GM23338 (cell line): ENCODE data around the gene PABPN1. TPM values are rescaled to one million over a fixed set of nuclear protein-coding genes. Genes with fewer than 3 reads are reported as not detected.

Experiments
- ATAC-seq: fragments of 200-7000 bp; cut with Tn5 transposase; 3 replicates; pipeline ENCODE4 v1.9.1; 2020
- DNase-seq: peaks from one replicate; pipeline ENCODE4 v3.0.0-alpha.2; 2015; ENCODE audit warnings: low spot score
- H2AFZ ChIP-seq: fragments of 200-600 bp; sonication (generic); 2 replicates; pipeline ENCODE4 v1.8.0; 2016; ENCODE audit warnings: antibody characterized with exemption, mild to moderate bottlenecking, moderate library complexity
- H3F3A ChIP-seq: fragments of 200-600 bp; sonication (generic); replicated peaks from 2 replicates; pipeline ENCODE4 v1.8.0; 2017; ENCODE audit warnings: antibody characterized with exemption, mixed run types, low read depth
- H3K27ac ChIP-seq: fragments of 200-600 bp; sonication (generic); 2 replicates; pipeline ENCODE4 v1.6.1; 2016; ENCODE audit warnings: low read depth
- H3K27me3 ChIP-seq: fragments of 200-600 bp; sonication (generic); 2 replicates; pipeline ENCODE4 v1.8.0; 2016; ENCODE audit warnings: mild to moderate bottlenecking, mixed run types, moderate library complexity; ENCODE audit not compliant: insufficient read depth
- H3K36me3 ChIP-seq: fragments of 200-600 bp; sonication (generic); 2 replicates; pipeline ENCODE4 v1.8.0; 2016; ENCODE audit warnings: mild to moderate bottlenecking; ENCODE audit not compliant: insufficient read depth
- H3K4me1 ChIP-seq: fragments of 200-600 bp; sonication (generic); 2 replicates; pipeline ENCODE4 v1.8.0; 2016; ENCODE audit warnings: mild to moderate bottlenecking, moderate library complexity; ENCODE audit not compliant: insufficient read depth
- H3K4me2 ChIP-seq: fragments of 200-600 bp; sonication (generic); 2 replicates; pipeline ENCODE4 v1.7.1; 2017; ENCODE audit warnings: mixed run types
- H3K4me3 ChIP-seq: fragments of 200-600 bp; sonication (generic); 2 replicates; pipeline ENCODE4 v1.6.1; 2016; ENCODE audit warnings: mixed run types
- H3K79me2 ChIP-seq: fragments of 200-600 bp; sonication (generic); replicated peaks from 2 replicates; pipeline ENCODE4 v1.8.0; 2017; ENCODE audit warnings: mild to moderate bottlenecking; ENCODE audit not compliant: insufficient read depth
- H3K9me2 ChIP-seq: fragments of 200-600 bp; sonication (generic); 2 replicates; pipeline ENCODE4 v1.8.0; 2017; ENCODE audit not compliant: insufficient read depth
- H4K20me1 ChIP-seq: fragments of 200-600 bp; sonication (generic); replicated peaks from 2 replicates; pipeline ENCODE4 v1.8.0; 2017; ENCODE audit warnings: mild to moderate bottlenecking; ENCODE audit not compliant: insufficient read depth
- H3K27ac Mint-ChIP-seq: 2 replicates; pipeline ENCODE4 v1.8.0; 2020; ENCODE audit warnings: inconsistent platforms, mild to moderate bottlenecking, moderate library complexity, mixed read lengths
- H3K27me3 Mint-ChIP-seq: 3 replicates; pipeline ENCODE4 v1.8.0; 2022; ENCODE audit warnings: low read depth, mild to moderate bottlenecking, moderate library complexity, mixed read lengths, inconsistent platforms; ENCODE audit not compliant: insufficient read depth, poor library complexity
- H3K36me3 Mint-ChIP-seq: 3 replicates; pipeline ENCODE4 v1.8.0; 2021; ENCODE audit warnings: low read depth, mild to moderate bottlenecking, inconsistent platforms, moderate library complexity, mixed read lengths
- H3K4me1 Mint-ChIP-seq: 3 replicates; pipeline ENCODE4 v1.8.0; 2020; ENCODE audit warnings: mild to moderate bottlenecking, inconsistent platforms, mixed read lengths
- H3K4me3 Mint-ChIP-seq: 3 replicates; pipeline ENCODE4 v1.8.0; 2021; ENCODE audit warnings: moderate library complexity, mild to moderate bottlenecking, inconsistent platforms, mixed read lengths
- H3K9me3 Mint-ChIP-seq: 3 replicates; pipeline ENCODE4 v1.8.0; 2020; ENCODE audit warnings: moderate library complexity, mild to moderate bottlenecking, inconsistent platforms, mixed read lengths
- CREB1 ChIP-seq: fragments of 250-450 bp; sonication (Bioruptor Pico); IDR thresholded peaks from 2 replicates; pipeline ENCODE4 v1.5.0; 2020; ENCODE audit warnings: low read depth, mild to moderate bottlenecking, moderate library complexity
- EZH2 ChIP-seq: fragments of 200-600 bp; sonication (generic); IDR thresholded peaks from one replicate; pipeline ENCODE4 v1.8.0; 2017; ENCODE audit warnings: antibody characterized with exemption, mild to moderate bottlenecking, low read depth; ENCODE audit not compliant: unreplicated experiment
- EZH2phosphoT487 ChIP-seq: fragments of 200-600 bp; sonication (generic); IDR thresholded peaks from one replicate; pipeline ENCODE4 v1.8.1; 2018; ENCODE audit warnings: antibody characterized with exemption; ENCODE audit not compliant: unreplicated experiment
- JUNB ChIP-seq: IDR thresholded peaks from one replicate; pipeline ENCODE4 v1.6.1; 2016; ENCODE audit warnings: antibody characterized with exemption; ENCODE audit not compliant: unreplicated experiment
- NANOG ChIP-seq: IDR thresholded peaks from 2 replicates; pipeline ENCODE4 v1.6.1; 2016; ENCODE audit warnings: antibody characterized with exemption, borderline replicate concordance
- POLR2AphosphoS5 ChIP-seq: IDR thresholded peaks from 2 replicates; pipeline ENCODE4 v1.6.1; 2016; ENCODE audit warnings: antibody characterized with exemption, low read depth
- STAT1 ChIP-seq: IDR thresholded peaks from one replicate; pipeline ENCODE4 v1.6.1; 2016; ENCODE audit warnings: antibody characterized with exemption; ENCODE audit not compliant: unreplicated experiment
- ZNF114 ChIP-seq: fragments of 250-450 bp; sonication (Bioruptor Pico); IDR thresholded peaks from 2 replicates; pipeline ENCODE4 v1.5.0; 2020; ENCODE audit warnings: mild to moderate bottlenecking, moderate library complexity
- ZNF331 ChIP-seq: fragments of 250-450 bp; sonication (Bioruptor Pico); IDR thresholded peaks from 2 replicates; pipeline ENCODE4 v1.5.0; 2020; ENCODE audit warnings: low read depth, mild to moderate bottlenecking, moderate library complexity
- polyA plus RNA-seq: library from polyadenylated mRNA; unstranded; fragments of >200 nt; fragmentation: Nextera tagmentation; extraction: Ambion mirVana; gene quantifications from 2 replicates; pipeline ENCODE4 v1.2.1, GENCODE V29; 2016
- total RNA-seq: library from RNA; depleted of rRNA; stranded (reverse); fragments of >200 nt; shearing (Covaris generic); gene quantifications from 2 replicates; pipeline ENCODE4 v1.2.3, GENCODE V29; 2014
- TF ChIP-seq, protein P1 (sequence below): IDR thresholded peaks from 2 replicates; pipeline ENCODE4 v1.6.1; 2016; ENCODE audit warnings: antibody characterized with exemption
- TF ChIP-seq, protein P2 (sequence below), 2 experiments: fragments of 200-600 bp in 1 of 2; sonication (generic) in 1 of 2; conservative IDR thresholded peaks; 2 replicates each; pipeline versions ENCODE4 v1.5.1 to v1.6.1; 2016 to 2017; ENCODE audit warnings: antibody characterized with exemption in 2 of 2, low read depth in 2 of 2, mild to moderate bottlenecking in 2 of 2, moderate library complexity in 1 of 2
- TF ChIP-seq, protein P3 (sequence below): IDR thresholded peaks from one replicate; pipeline ENCODE4 v1.6.1; 2018; ENCODE audit warnings: antibody characterized with exemption; ENCODE audit not compliant: unreplicated experiment
- TF ChIP-seq, protein P4 (sequence below): fragments of 250-450 bp; sonication (Bioruptor Pico); IDR thresholded peaks from 2 replicates; pipeline ENCODE4 v1.5.0; 2020; ENCODE audit warnings: mild to moderate bottlenecking, moderate library complexity

The PABPN1 gene
- total and polyA plus RNA-seq, 2 experiments from 2014 or later = 116 to 342 TPM

DNA sequence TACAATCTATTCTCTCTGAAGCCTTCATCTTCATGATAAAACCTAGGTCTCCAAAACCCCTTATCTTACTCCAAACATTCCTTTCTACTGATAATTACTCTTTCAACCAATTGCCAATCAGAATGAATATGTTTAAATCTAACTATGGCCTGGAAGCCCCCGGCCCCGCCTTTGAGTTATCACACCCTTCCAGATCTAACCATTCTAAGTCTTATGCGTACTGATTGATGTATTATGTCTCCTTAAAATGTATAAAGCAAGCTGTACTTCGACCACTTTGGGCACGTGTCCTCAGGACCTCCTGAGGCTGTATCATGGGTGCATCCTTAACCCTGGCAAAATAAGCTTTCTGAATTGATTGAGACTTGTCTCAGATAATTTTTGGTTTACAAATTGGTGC, 14.4 kb downstream of the PABPN1 start:
- peaks cover 10% of the 10 kb centered on the region; the same call in 2 of the 3 replicates for H3K36me3 Mint-ChIP-seq
- Histone ChIP-seq H4K20me1 (no peaks in the 10 kb centered on the region), H3K27ac (no peak overlapping the region), H2AFZ (no peak overlapping the region), H3F3A (no peaks in the 10 kb centered on the region), H3K9me2 (0 out of 2 replicates have a peak, but pooled peaks cover 10% of the 10 kb centered on the region), H3K4me1 (no peaks in the 10 kb centered on the region), H3K79me2 (no peaks in the 10 kb centered on the region), H3K27me3 (no peaks in the 10 kb centered on the region; the same call in 1 of the 2 replicates), H3K4me3 (no peak overlapping the region), H3K4me2 (no peak overlapping the region), H3K36me3 (0 out of 2 replicates have a peak, but pooled peaks cover 4% of the 10 kb centered on the region)
- no peak overlapping the region for H3K4me3 Mint-ChIP-seq
- DNase-seq = no peak
- H3K4me1 Mint-ChIP-seq = no peaks in the 10 kb centered on the region
- peaks cover 2% of the 10 kb centered on the region for H3K27me3 Mint-ChIP-seq
- H3K9me3 Mint-ChIP-seq = peaks cover 38% of the 10 kb centered on the region
- TF ChIP-seq POLR2AphosphoS5 (no peak), NANOG (no peak), EZH2 (no peak), ZNF114 (CRISPR knock-in tag) (no peak), EZH2phosphoT487 (no peak), JUNB (no peak), STAT1 (no peak), CREB1 (CRISPR knock-in tag) (no peak), ZNF331 (CRISPR knock-in tag) (no peak)
- TF ChIP-seq, protein P1, sequence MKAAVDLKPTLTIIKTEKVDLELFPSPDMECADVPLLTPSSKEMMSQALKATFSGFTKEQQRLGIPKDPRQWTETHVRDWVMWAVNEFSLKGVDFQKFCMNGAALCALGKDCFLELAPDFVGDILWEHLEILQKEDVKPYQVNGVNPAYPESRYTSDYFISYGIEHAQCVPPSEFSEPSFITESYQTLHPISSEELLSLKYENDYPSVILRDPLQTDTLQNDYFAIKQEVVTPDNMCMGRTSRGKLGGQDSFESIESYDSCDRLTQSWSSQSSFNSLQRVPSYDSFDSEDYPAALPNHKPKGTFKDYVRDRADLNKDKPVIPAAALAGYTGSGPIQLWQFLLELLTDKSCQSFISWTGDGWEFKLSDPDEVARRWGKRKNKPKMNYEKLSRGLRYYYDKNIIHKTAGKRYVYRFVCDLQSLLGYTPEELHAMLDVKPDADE = no peak
- TF ChIP-seq, protein P2, sequence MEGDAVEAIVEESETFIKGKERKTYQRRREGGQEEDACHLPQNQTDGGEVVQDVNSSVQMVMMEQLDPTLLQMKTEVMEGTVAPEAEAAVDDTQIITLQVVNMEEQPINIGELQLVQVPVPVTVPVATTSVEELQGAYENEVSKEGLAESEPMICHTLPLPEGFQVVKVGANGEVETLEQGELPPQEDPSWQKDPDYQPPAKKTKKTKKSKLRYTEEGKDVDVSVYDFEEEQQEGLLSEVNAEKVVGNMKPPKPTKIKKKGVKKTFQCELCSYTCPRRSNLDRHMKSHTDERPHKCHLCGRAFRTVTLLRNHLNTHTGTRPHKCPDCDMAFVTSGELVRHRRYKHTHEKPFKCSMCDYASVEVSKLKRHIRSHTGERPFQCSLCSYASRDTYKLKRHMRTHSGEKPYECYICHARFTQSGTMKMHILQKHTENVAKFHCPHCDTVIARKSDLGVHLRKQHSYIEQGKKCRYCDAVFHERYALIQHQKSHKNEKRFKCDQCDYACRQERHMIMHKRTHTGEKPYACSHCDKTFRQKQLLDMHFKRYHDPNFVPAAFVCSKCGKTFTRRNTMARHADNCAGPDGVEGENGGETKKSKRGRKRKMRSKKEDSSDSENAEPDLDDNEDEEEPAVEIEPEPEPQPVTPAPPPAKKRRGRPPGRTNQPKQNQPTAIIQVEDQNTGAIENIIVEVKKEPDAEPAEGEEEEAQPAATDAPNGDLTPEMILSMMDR (conservative IDR thresholded peaks at IDR 0.05; ENCODE audit: low read depth in 2 of 2) = no peak
- TF ChIP-seq, protein P3, sequence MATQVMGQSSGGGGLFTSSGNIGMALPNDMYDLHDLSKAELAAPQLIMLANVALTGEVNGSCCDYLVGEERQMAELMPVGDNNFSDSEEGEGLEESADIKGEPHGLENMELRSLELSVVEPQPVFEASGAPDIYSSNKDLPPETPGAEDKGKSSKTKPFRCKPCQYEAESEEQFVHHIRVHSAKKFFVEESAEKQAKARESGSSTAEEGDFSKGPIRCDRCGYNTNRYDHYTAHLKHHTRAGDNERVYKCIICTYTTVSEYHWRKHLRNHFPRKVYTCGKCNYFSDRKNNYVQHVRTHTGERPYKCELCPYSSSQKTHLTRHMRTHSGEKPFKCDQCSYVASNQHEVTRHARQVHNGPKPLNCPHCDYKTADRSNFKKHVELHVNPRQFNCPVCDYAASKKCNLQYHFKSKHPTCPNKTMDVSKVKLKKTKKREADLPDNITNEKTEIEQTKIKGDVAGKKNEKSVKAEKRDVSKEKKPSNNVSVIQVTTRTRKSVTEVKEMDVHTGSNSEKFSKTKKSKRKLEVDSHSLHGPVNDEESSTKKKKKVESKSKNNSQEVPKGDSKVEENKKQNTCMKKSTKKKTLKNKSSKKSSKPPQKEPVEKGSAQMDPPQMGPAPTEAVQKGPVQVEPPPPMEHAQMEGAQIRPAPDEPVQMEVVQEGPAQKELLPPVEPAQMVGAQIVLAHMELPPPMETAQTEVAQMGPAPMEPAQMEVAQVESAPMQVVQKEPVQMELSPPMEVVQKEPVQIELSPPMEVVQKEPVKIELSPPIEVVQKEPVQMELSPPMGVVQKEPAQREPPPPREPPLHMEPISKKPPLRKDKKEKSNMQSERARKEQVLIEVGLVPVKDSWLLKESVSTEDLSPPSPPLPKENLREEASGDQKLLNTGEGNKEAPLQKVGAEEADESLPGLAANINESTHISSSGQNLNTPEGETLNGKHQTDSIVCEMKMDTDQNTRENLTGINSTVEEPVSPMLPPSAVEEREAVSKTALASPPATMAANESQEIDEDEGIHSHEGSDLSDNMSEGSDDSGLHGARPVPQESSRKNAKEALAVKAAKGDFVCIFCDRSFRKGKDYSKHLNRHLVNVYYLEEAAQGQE = no peak
- TF ChIP-seq, protein P4, sequence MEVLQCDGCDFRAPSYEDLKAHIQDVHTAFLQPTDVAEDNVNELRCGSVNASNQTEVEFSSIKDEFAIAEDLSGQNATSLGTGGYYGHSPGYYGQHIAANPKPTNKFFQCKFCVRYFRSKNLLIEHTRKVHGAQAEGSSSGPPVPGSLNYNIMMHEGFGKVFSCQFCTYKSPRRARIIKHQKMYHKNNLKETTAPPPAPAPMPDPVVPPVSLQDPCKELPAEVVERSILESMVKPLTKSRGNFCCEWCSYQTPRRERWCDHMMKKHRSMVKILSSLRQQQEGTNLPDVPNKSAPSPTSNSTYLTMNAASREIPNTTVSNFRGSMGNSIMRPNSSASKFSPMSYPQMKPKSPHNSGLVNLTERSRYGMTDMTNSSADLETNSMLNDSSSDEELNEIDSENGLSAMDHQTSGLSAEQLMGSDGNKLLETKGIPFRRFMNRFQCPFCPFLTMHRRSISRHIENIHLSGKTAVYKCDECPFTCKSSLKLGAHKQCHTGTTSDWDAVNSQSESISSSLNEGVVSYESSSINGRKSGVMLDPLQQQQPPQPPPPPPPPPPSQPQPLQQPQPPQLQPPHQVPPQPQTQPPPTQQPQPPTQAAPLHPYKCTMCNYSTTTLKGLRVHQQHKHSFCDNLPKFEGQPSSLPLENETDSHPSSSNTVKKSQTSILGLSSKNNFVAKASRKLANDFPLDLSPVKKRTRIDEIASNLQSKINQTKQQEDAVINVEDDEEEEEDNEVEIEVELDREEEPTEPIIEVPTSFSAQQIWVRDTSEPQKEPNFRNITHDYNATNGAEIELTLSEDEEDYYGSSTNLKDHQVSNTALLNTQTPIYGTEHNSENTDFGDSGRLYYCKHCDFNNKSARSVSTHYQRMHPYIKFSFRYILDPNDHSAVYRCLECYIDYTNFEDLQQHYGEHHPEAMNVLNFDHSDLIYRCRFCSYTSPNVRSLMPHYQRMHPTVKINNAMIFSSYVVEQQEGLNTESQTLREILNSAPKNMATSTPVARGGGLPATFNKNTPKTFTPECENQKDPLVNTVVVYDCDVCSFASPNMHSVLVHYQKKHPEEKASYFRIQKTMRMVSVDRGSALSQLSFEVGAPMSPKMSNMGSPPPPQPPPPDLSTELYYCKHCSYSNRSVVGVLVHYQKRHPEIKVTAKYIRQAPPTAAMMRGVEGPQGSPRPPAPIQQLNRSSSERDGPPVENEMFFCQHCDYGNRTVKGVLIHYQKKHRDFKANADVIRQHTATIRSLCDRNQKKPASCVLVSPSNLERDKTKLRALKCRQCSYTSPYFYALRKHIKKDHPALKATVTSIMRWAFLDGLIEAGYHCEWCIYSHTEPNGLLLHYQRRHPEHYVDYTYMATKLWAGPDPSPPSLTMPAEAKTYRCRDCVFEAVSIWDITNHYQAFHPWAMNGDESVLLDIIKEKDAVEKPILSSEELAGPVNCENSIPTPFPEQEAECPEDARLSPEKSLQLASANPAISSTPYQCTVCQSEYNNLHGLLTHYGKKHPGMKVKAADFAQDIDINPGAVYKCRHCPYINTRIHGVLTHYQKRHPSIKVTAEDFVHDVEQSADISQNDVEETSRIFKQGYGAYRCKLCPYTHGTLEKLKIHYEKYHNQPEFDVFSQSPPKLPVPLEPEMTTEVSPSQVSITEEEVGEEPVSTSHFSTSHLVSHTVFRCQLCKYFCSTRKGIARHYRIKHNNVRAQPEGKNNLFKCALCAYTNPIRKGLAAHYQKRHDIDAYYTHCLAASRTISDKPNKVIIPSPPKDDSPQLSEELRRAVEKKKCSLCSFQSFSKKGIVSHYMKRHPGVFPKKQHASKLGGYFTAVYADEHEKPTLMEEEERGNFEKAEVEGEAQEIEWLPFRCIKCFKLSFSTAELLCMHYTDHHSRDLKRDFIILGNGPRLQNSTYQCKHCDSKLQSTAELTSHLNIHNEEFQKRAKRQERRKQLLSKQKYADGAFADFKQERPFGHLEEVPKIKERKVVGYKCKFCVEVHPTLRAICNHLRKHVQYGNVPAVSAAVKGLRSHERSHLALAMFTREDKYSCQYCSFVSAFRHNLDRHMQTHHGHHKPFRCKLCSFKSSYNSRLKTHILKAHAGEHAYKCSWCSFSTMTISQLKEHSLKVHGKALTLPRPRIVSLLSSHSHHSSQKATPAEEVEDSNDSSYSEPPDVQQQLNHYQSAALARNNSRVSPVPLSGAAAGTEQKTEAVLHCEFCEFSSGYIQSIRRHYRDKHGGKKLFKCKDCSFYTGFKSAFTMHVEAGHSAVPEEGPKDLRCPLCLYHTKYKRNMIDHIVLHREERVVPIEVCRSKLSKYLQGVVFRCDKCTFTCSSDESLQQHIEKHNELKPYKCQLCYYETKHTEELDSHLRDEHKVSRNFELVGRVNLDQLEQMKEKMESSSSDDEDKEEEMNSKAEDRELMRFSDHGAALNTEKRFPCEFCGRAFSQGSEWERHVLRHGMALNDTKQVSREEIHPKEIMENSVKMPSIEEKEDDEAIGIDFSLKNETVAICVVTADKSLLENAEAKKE (CRISPR knock-in tag) = no peak
- no peak overlapping the region for H3K27ac Mint-ChIP-seq
- ATAC-seq = no peak
